Neural cell (in vitro differentiated cells): ENCODE results near the gene ZNF385C.

ENCODE experiments used
- EP300 ChIP-seq: fragments of 450-650 bp; conservative IDR thresholded peaks from 2 replicates; pipeline ENCODE4 v1.6.1; 2014; ENCODE audit warnings: antibody characterized with exemption, mild to moderate bottlenecking, moderate library complexity; ENCODE audit not compliant: poor library complexity, severe bottlenecking
- EZH2 ChIP-seq: fragments of 200-600, 300-800 bp; shearing (Covaris generic), sonication (generic); IDR thresholded peaks from 2 replicates; pipeline ENCODE4 v1.6.1; 2014; ENCODE audit warnings: antibody characterized with exemption, low read length, borderline replicate concordance, mild to moderate bottlenecking; ENCODE audit not compliant: insufficient read depth, poor library complexity, severe bottlenecking
- MXI1 ChIP-seq: fragments of 450-650 bp; conservative IDR thresholded peaks from 2 replicates; pipeline ENCODE4 v1.6.1; 2014; ENCODE audit warnings: antibody characterized with exemption, mild to moderate bottlenecking; ENCODE audit not compliant: poor library complexity, severe bottlenecking
- RAD21 ChIP-seq: fragments of 450-650 bp; conservative IDR thresholded peaks from 2 replicates; pipeline ENCODE4 v1.6.1; 2014; ENCODE audit warnings: antibody characterized with exemption, mild to moderate bottlenecking, moderate library complexity
- REST ChIP-seq: IDR thresholded peaks from 2 replicates; pipeline ENCODE4 v1.6.1; 2012; ENCODE audit warnings: borderline replicate concordance
- SMC3 ChIP-seq: fragments of 450-650 bp; conservative IDR thresholded peaks from 2 replicates; pipeline ENCODE4 v1.6.1; 2014; ENCODE audit warnings: antibody characterized with exemption, mild to moderate bottlenecking, moderate library complexity; ENCODE audit not compliant: poor library complexity
- TAF1 ChIP-seq: IDR thresholded peaks from 2 replicates; pipeline ENCODE4 v1.6.1; 2012; ENCODE audit warnings: low read depth
- TF ChIP-seq, protein P1 (sequence below): fragments of 450-650 bp; IDR thresholded peaks from 2 replicates; pipeline ENCODE4 v1.5.1; 2014; ENCODE audit warnings: antibody characterized with exemption, mild to moderate bottlenecking, moderate library complexity; ENCODE audit not compliant: poor library complexity, severe bottlenecking

DNA sequence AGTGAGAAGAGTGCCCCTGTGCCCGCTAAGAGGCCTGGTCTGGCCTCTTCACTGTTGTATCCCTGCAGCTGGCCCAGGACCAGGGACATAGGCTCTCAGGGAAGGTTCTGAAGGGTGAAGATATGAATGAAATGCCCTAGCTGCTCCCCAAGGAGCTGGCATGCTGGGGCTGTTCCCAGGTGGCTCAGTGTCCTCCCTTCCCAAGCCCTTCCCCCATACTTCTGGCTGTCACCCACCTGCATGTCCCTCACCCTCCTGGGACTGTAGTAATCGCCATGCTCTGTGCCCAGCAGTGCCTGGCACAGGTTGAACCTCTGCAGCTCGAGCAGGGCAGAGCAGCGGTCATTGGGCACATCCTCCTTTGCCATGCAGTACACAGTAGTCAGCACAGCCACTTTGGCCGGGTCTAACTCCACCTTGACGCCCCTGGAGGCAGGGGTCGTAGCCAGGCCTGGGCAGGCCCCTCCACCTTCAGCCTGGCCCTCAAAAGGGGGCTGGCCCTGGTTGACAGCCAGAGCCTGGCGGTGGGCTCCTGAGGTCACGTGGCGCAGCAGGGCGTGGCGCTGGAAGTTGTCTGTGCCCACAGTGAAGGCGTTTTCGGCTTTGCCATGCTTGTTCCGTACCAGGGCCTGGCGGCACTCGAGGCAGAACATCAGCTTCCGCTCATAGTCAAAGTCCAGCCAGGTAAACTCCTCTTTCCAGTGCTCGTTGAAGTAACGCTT, 55.5 kb downstream of the ZNF385C start:
- TF ChIP-seq MXI1 (no peak), REST (no peak), EP300 (no peak), RAD21 (no peak), EZH2 (no peak), TAF1 (no peak), SMC3 (no peak)
- TF ChIP-seq, protein P1, sequence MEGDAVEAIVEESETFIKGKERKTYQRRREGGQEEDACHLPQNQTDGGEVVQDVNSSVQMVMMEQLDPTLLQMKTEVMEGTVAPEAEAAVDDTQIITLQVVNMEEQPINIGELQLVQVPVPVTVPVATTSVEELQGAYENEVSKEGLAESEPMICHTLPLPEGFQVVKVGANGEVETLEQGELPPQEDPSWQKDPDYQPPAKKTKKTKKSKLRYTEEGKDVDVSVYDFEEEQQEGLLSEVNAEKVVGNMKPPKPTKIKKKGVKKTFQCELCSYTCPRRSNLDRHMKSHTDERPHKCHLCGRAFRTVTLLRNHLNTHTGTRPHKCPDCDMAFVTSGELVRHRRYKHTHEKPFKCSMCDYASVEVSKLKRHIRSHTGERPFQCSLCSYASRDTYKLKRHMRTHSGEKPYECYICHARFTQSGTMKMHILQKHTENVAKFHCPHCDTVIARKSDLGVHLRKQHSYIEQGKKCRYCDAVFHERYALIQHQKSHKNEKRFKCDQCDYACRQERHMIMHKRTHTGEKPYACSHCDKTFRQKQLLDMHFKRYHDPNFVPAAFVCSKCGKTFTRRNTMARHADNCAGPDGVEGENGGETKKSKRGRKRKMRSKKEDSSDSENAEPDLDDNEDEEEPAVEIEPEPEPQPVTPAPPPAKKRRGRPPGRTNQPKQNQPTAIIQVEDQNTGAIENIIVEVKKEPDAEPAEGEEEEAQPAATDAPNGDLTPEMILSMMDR: no peak
